IPS DF 6.9 (cell line): ENCODE measurements around the gene ITFG1.
"Not testable (repeated sequence)": the region's sequence is repeated elsewhere in the genome, so short reads cannot be mapped to it uniquely, and the experiment has no call there.

Source experiments
- DNase-seq: peaks from one replicate; pipeline ENCODE4 v3.0.0-alpha.2; 2013; ENCODE audit warnings: low read depth, low spot score
- H3K27ac ChIP-seq: one replicate; pipeline ENCODE4 v1.5.1; 2013; ENCODE audit warnings: low read length, control low read depth
- H3K27me3 ChIP-seq: 2 replicates; pipeline ENCODE4 v1.6.1; 2013; ENCODE audit warnings: mild to moderate bottlenecking, low read length; ENCODE audit not compliant: control insufficient read depth, insufficient read depth
- H3K36me3 ChIP-seq: 2 replicates; pipeline ENCODE4 v1.6.1; 2013; ENCODE audit warnings: low read length; ENCODE audit not compliant: control insufficient read depth, insufficient read depth
- H3K4me1 ChIP-seq: 2 replicates; pipeline ENCODE4 v1.6.1; 2013; ENCODE audit warnings: low read length; ENCODE audit not compliant: control insufficient read depth, insufficient read depth
- H3K4me3 ChIP-seq: 2 replicates; pipeline ENCODE4 v1.5.1; 2013; ENCODE audit warnings: mild to moderate bottlenecking, low read length
- H3K9me3 ChIP-seq: 2 replicates; pipeline ENCODE4 v1.6.1; 2013; ENCODE audit warnings: low read length, inconsistent platforms; ENCODE audit not compliant: control insufficient read depth, insufficient read depth
- WGBS: extraction: QIAGEN DNeasy Blood & Tissue Kit; methylation state at CpG from one replicate; pipeline ENCODE4 v1.1.7; 2013; ENCODE audit warnings: mixed read lengths, missing lambda C conversion rate; ENCODE audit not compliant: insufficient read length, insufficient coverage; 5-methylcytosine and 5-hydroxymethylcytosine counted together

Gene ITFG1

DNA sequence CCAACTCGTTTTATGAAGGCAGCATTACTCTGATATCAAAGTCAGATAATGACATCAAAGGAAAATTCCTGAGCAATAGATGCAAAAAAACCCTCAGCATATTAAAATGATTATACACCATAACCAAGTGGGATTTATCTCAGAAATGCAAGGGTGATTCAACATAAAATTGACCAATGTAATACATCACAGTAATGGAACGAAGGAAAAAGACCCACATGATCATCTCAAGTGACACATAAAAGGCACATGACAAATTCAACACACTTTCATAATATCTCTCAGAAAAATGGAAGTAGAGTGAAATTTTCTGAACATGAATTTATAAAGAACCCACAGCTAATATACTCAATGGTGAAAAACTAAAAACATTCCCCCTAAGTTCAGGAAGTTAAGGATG lies 118.8 kb downstream of the ITFG1 start:
- H3K36me3 ChIP-seq = no peaks in the 10 kb centered on the region; the same call in 1 of the 2 replicates
- DNase-seq = no peak
- H3K27ac ChIP-seq = no peak overlapping the region
- WGBS = no CpG with 5 or more reads among the region's 2 CpGs
- H3K9me3 ChIP-seq = no peaks in the 10 kb centered on the region
- no peaks in the 10 kb centered on the region for H3K27me3 ChIP-seq
- H3K4me1 ChIP-seq = no peaks in the 10 kb centered on the region
- H3K4me3 ChIP-seq = no peak overlapping the region

DNA sequence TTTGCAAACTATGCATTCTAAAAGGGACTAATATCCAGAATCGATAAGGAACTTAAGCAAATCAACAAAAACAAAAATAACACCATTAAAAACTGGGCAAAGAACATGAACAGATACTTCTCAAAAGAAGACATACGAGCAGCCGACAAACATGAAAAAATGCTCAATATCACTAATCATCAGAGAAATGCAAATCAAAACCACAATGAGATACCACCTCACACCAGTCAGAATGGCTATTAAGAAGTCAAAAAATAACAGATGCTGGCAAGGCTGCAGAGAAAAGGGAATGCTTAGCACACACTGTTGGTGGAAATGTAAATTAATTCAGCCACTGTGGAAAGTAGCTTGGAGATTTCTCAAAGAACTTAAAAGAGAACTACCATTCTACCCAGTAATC lies 130.3 kb downstream of the ITFG1 start:
- not testable (repeated sequence) for H3K27me3 ChIP-seq, DNase-seq, H3K4me3 ChIP-seq, H3K27ac ChIP-seq, H3K36me3 ChIP-seq, H3K4me1 ChIP-seq, H3K9me3 ChIP-seq
- WGBS = no CpG with 5 or more reads among the region's 3 CpGs

- H3K27me3 ChIP-seq, H3K4me1 ChIP-seq, H3K9me3 ChIP-seq, DNase-seq, H3K4me3 ChIP-seq, H3K36me3 ChIP-seq, H3K27ac ChIP-seq: not testable (repeated sequence)
- WGBS = no CpG with 5 or more reads among the region's 2 CpGs
Measured at GRCh38 chr16:47324309-47324708, 136.6 kb downstream of the ITFG1 start.

- Histone ChIP-seq H3K27me3 (no peaks in the 10 kb centered on the region), H3K4me3 (no peak overlapping the region), H3K9me3 (no peaks in the 10 kb centered on the region), H3K27ac (no peak overlapping the region), H3K36me3 (no peaks in the 10 kb centered on the region), H3K4me1 (no peaks in the 10 kb centered on the region; the same call in 1 of the 2 replicates)
- DNase-seq = no peak
Measured at GRCh38 chr16:47323241-47323640, 137.6 kb downstream of the ITFG1 start.

GRCh38 chr16:47320546-47321310 lies 140.1 kb downstream of the ITFG1 start:
- H3K36me3 ChIP-seq = no peaks in the 10 kb centered on the region
- no peaks in the 10 kb centered on the region for H3K9me3 ChIP-seq
- no peak overlapping the region for H3K27ac ChIP-seq
- no peaks in the 10 kb centered on the region; the same call in none of the 2 replicates for H3K4me1 ChIP-seq
- no peak for DNase-seq
- no peaks in the 10 kb centered on the region for H3K27me3 ChIP-seq
- H3K4me3 ChIP-seq = no peak overlapping the region

- no peaks in the 10 kb centered on the region for H3K36me3 ChIP-seq
- H3K27ac ChIP-seq = no peak overlapping the region
- DNase-seq = no peak
Measured at GRCh38 chr16:47317465-47318240, 143.2 kb downstream of the ITFG1 start.

DNA sequence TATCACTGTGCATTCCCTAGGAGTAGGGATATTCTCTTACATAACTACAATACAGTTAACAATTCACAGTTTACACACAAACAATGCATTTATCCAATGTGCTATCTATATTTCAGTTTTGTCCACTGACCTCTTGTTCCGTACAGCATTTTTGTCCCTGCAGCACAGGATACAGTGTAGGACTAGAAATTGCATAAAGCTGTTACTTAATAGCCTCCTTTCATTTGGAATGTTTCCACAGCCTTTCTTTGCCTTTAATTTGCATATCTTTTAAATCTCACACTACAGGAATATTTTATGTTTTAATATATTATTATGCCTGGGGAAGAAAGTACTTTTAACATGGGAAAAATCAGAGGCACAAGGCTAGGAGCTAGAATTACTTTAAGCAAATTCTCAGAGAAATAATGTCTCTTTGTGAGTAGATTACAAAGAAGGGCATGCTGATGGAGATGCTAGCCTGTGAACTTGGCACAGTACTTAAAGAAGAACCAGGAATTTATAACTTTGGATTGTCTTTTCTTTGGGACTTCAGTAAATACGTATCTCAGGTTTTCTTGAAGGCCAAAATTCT lies 144.3 kb downstream of the ITFG1 start:
- no CpG with 5 or more reads among the region's 2 CpGs for WGBS
- Histone ChIP-seq H3K9me3 (no peaks in the 10 kb centered on the region), H3K36me3 (no peaks in the 10 kb centered on the region), H3K27me3 (no peaks in the 10 kb centered on the region), H3K4me3 (no peak overlapping the region), H3K4me1 (peaks cover 1% of the 10 kb centered on the region), H3K27ac (no peak overlapping the region)
- no peak for DNase-seq

More at GRCh38 chr16:47317465-47318240, 143.2 kb downstream of the ITFG1 start:
- Histone ChIP-seq H3K27me3 (no peaks in the 10 kb centered on the region), H3K4me3 (no peak overlapping the region), H3K4me1 (no peaks in the 10 kb centered on the region; the same call in none of the 2 replicates), H3K9me3 (no peaks in the 10 kb centered on the region)
- WGBS = no CpG with 5 or more reads among the region's 7 CpGs

- peak; percentile 11 for DNase-seq
- H3K9me3 ChIP-seq = no peaks in the 10 kb centered on the region
- no peaks in the 10 kb centered on the region for H3K36me3 ChIP-seq
- no peak overlapping the region for H3K4me3 ChIP-seq
- H3K4me1 ChIP-seq = peaks cover 1% of the 10 kb centered on the region; the same call in 1 of the 2 replicates
- WGBS = no CpG with 5 or more reads among the region's 8 CpGs
- H3K27ac ChIP-seq = no peak overlapping the region
- no peaks in the 10 kb centered on the region for H3K27me3 ChIP-seq
Measured at GRCh38 chr16:47311738-47312505, 148.9 kb downstream of the ITFG1 start.

DNA sequence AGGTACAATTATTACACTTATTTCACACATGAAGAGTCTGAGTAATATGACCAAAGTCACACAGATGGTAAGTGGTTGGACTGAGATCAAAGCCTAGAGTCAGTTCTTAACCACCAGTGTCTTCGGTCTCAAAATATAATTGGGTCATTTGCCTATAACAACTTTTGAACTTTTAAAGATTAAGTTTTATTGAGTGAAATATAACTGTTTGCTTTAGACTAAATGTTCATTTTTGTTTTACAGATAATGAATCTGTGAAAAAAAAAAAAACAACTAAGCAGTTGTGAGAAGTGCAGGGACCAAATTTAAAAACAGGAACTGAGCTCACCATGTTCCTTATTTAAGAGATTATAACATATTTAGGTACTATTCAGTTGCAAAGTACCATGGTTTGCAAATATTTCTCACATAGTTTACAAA lies 150.1 kb downstream of the ITFG1 start:
- DNase-seq = no peak
- no peak overlapping the region for H3K4me3 ChIP-seq
- H3K27ac ChIP-seq = no peak overlapping the region
- no peaks in the 10 kb centered on the region for H3K9me3 ChIP-seq
- WGBS = no CpG with 5 or more reads among the region's 1 CpG
- H3K4me1 ChIP-seq = 0 out of 2 replicates have a peak, but pooled peaks cover 1% of the 10 kb centered on the region
- no peaks in the 10 kb centered on the region for H3K27me3 ChIP-seq
- no peaks in the 10 kb centered on the region for H3K36me3 ChIP-seq
